ENCODE results near the gene PCNX2. TPM values are rescaled to one million over a fixed set of nuclear protein-coding genes. Genes with fewer than 3 reads are reported as not detected.

The PCNX2 gene
- total RNA-seq, 4 donors from 2014 or later: 5.9 to 21.7 (median 10.3) TPM

- Histone ChIP-seq H3K4me3 (no peak overlapping the region), H3K27ac (no peak overlapping the region), H3K9me3 (no peaks in the 10 kb centered on the region), H3K4me1 (no peaks in the 10 kb centered on the region), H3K27me3 (no peaks in the 10 kb centered on the region), H3K36me3 (peaks cover 0 to 18% of the 10 kb centered on the region in 2 donors)
- 90% methylated on average over 2 of the region's 5 CpGs; no CpG with 5 or more reads in 1 of the 2 donors for WGBS, 2 donors (ENCODE audit: low coverage in 1 of 2)
- no peak for TF ChIP-seq CTCF (IDR thresholded peaks at IDR 0.05)
- TF ChIP-seq POLR2AphosphoS5 (IDR thresholded peaks at IDR 0.05): no peak
- no peak for TF ChIP-seq POLR2A (IDR thresholded peaks at IDR 0.05)
- TF ChIP-seq EP300 (IDR thresholded peaks at IDR 0.05): no peak
- ATAC-seq: no peak
Observed at GRCh38 chr1:232986527-232986922, 309.0 kb downstream of the PCNX2 start.

- H3K36me3 ChIP-seq: peaks cover 0 to 18% of the 10 kb centered on the region in 2 donors
- TF ChIP-seq CTCF (IDR thresholded peaks at IDR 0.05) (no peak), EP300 (IDR thresholded peaks at IDR 0.05) (no peak), POLR2AphosphoS5 (IDR thresholded peaks at IDR 0.05) (no peak), POLR2A (IDR thresholded peaks at IDR 0.05) (no peak)
- H3K4me3 ChIP-seq: no peak overlapping the region
- no peaks in the 10 kb centered on the region for H3K4me1 ChIP-seq
- H3K9me3 ChIP-seq: no peaks in the 10 kb centered on the region
- H3K27ac ChIP-seq: no peak overlapping the region
- H3K27me3 ChIP-seq: no peaks in the 10 kb centered on the region
- WGBS, 2 donors (ENCODE audit: low coverage in 1 of 2): 78% methylated on average over 6 of the region's 31 CpGs; no CpG with 5 or more reads in 1 of the 2 donors
- no peak for ATAC-seq
Observed at GRCh38 chr1:232985882-232986526, 309.5 kb downstream of the PCNX2 start.

GRCh38 chr1:232984577-232985425 lies 310.7 kb downstream of the PCNX2 start:
- TF ChIP-seq EP300 (IDR thresholded peaks at IDR 0.05) (no peak), POLR2A (IDR thresholded peaks at IDR 0.05) (no peak), POLR2AphosphoS5 (IDR thresholded peaks at IDR 0.05) (no peak), CTCF (IDR thresholded peaks at IDR 0.05) (no peak)
- ATAC-seq: no peak
- 89 to 100% methylated on average over 1 to 7 of the region's 10 CpGs for WGBS, 2 donors (ENCODE audit: low coverage in 1 of 2)

GRCh38 chr1:232983817-232984567 lies 311.5 kb downstream of the PCNX2 start:
- no peaks in the 10 kb centered on the region for H3K27me3 ChIP-seq
- peaks cover 0 to 11% of the 10 kb centered on the region in 2 donors for H3K36me3 ChIP-seq
- 84 to 92% methylated on average over 10 to 14 of the region's 25 CpGs for WGBS, 2 donors (ENCODE audit: low coverage in 1 of 2)

More at GRCh38 chr1:232984577-232985425, 310.7 kb downstream of the PCNX2 start:
- Histone ChIP-seq H3K4me3 (no peak overlapping the region), H3K27ac (no peak overlapping the region), H3K27me3 (no peaks in the 10 kb centered on the region), H3K9me3 (no peaks in the 10 kb centered on the region), H3K36me3 (peaks cover 0 to 11% of the 10 kb centered on the region in 2 donors), H3K4me1 (no peaks in the 10 kb centered on the region)

More at GRCh38 chr1:232983817-232984567, 311.5 kb downstream of the PCNX2 start:
- no peak for TF ChIP-seq CTCF (IDR thresholded peaks at IDR 0.05)
- TF ChIP-seq EP300 (IDR thresholded peaks at IDR 0.05): no peak
- no peak for ATAC-seq
- H3K27ac ChIP-seq: no peak overlapping the region
- H3K9me3 ChIP-seq: no peaks in the 10 kb centered on the region
- no peak overlapping the region for H3K4me3 ChIP-seq
- H3K4me1 ChIP-seq: no peaks in the 10 kb centered on the region
